BE2C (cell line): ENCODE data around the gene WASF1.

Experiments used
- DNase-seq: peaks from one replicate; pipeline ENCODE4 v3.0.0-alpha.2; 2020
- H3K27me3 ChIP-seq: fragments of 250-450 bp; sonication (Bioruptor Pico); 2 replicates; pipeline ENCODE4 v1.5.1; 2020; ENCODE audit warnings: mild to moderate bottlenecking
- H3K36me3 ChIP-seq: fragments of 250-450 bp; sonication (Bioruptor Pico); 2 replicates; pipeline ENCODE4 v1.5.1; 2020; ENCODE audit warnings: mild to moderate bottlenecking
- H3K4me1 ChIP-seq: fragments of 250-450 bp; sonication (Bioruptor Pico); 2 replicates; pipeline ENCODE4 v1.5.1; 2020
- H3K4me3 ChIP-seq: 2 replicates; pipeline ENCODE4 v1.5.1; 2011; ENCODE audit warnings: low read depth, low read length
- H3K9me3 ChIP-seq: fragments of 250-450 bp; sonication (Bioruptor Pico); 2 replicates; pipeline ENCODE4 v1.5.1; 2020
- TF ChIP-seq, protein P1 (sequence below): IDR thresholded peaks from 2 replicates; pipeline ENCODE4 v1.5.1; 2012; ENCODE audit warnings: mild to moderate bottlenecking, low read depth, low read length

Gene WASF1

GRCh38 chr6:110181131-110182030 lies 1.9 kb upstream of the WASF1 start:
- DNase-seq, result no peak
- H3K27me3 ChIP-seq, result no peaks in the 10 kb centered on the region
- 0 out of 2 replicates have a peak, but pooled peaks cover 3% of the 10 kb centered on the region for H3K36me3 ChIP-seq
- no peaks in the 10 kb centered on the region for H3K9me3 ChIP-seq
- H3K4me3 ChIP-seq, result peak overlapping the region; percentile 94
- H3K4me1 ChIP-seq, result no peaks in the 10 kb centered on the region; the same call in none of the 2 replicates
- TF ChIP-seq, protein P1, sequence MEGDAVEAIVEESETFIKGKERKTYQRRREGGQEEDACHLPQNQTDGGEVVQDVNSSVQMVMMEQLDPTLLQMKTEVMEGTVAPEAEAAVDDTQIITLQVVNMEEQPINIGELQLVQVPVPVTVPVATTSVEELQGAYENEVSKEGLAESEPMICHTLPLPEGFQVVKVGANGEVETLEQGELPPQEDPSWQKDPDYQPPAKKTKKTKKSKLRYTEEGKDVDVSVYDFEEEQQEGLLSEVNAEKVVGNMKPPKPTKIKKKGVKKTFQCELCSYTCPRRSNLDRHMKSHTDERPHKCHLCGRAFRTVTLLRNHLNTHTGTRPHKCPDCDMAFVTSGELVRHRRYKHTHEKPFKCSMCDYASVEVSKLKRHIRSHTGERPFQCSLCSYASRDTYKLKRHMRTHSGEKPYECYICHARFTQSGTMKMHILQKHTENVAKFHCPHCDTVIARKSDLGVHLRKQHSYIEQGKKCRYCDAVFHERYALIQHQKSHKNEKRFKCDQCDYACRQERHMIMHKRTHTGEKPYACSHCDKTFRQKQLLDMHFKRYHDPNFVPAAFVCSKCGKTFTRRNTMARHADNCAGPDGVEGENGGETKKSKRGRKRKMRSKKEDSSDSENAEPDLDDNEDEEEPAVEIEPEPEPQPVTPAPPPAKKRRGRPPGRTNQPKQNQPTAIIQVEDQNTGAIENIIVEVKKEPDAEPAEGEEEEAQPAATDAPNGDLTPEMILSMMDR, result no peak

DNA sequence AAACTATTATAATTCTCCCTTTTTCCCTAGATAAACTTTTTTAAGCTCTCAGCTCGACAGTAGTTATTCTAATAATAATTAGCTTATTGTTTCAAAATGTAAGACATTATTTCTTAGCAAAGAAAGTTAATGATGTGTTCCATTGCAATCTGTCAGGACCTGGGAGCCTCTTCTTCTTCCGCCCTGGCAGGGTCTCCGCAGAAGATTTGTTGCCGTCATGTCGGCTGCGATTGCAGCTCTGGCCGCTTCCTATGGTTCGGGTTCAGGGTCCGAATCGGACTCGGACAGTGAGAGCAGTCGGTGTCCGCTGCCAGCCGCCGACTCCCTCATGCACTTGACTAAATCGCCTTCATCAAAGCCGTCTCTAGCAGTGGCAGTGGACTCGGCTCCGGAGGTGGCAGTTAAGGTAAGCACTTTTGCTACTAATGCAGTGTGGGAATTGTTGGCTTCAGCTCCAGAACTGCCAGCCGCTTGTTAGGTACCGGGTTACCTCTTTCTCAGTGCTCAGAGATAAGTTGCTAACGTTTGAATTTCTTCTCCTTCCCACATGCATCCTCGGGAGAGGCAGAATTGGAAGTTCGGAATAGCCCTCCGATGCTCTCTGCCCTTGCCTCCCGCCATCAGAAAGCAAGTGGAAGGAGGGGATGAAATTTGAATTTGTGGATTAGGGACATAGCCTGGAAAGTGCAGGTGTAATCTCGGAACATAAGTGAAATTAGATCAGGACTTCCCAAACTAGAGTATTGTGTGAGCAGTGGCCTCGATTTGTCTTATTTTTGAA lies 948 bp upstream of the WASF1 start, which contains the start of gene CDC40:
CDC40 (plus strand) TSS at position 200 of the 781 bp plus-strand sequence; CDS start at position 218, 18 bp downstream.
- TF ChIP-seq, protein P1, result no peak
- H3K36me3 ChIP-seq, result 0 out of 2 replicates have a peak, but pooled peaks cover 3% of the 10 kb centered on the region
- no peaks in the 10 kb centered on the region; the same call in none of the 2 replicates for H3K4me1 ChIP-seq
- H3K4me3 ChIP-seq, result peak within 1 kb of the TSS; percentile 94
- H3K9me3 ChIP-seq, result no peaks in the 10 kb centered on the region
- peak; percentile 68 for DNase-seq
- H3K27me3 ChIP-seq, result no peaks in the 10 kb centered on the region

DNA sequence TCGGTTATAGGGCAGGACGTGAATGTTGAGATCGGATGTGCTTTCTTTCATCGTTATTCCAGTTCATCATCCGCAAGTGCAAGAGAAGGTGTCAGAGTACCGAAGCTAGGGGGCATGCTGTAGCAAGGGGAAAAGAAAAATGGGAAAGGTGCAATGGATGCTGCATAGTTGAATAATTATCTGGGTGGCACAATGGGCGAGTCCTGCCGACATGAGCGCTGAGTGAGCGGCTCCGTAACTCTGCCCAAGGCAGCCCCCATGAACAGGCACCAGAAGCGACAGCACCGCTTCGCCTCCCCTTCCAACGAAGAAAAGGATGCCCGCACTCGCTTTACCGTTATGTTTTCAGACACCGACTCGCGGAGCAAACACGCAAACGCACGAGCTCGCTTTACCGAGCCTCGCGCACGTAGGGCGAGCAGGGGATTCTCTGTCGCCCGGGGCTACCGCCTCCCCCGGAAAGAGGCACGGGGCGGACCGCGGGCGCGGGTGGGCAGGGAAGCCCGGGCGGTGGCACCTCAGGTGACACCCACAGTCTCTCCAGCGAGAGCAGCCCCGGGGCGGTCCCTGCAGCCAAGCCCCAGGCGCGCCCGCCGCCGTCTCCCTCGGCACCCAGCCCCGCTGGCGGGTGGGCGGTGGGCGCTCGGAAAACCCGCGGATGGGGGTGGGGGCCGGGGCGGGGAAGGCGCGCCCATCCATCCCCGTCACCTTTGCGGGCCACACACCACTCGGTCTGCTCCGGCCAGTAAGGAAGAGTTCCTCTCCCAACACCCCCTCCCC lies 654 bp downstream of the WASF1 start:
- H3K36me3 ChIP-seq, result 0 out of 2 replicates have a peak, but pooled peaks cover 3% of the 10 kb centered on the region
- DNase-seq, result peak; percentile 57
- TF ChIP-seq, protein P1, result peak; percentile 83
- H3K27me3 ChIP-seq, result no peaks in the 10 kb centered on the region
- peak overlapping the region; percentile 94 for H3K4me3 ChIP-seq
- peaks cover 11% of the 10 kb centered on the region for H3K4me1 ChIP-seq
- H3K9me3 ChIP-seq, result no peaks in the 10 kb centered on the region

DNA sequence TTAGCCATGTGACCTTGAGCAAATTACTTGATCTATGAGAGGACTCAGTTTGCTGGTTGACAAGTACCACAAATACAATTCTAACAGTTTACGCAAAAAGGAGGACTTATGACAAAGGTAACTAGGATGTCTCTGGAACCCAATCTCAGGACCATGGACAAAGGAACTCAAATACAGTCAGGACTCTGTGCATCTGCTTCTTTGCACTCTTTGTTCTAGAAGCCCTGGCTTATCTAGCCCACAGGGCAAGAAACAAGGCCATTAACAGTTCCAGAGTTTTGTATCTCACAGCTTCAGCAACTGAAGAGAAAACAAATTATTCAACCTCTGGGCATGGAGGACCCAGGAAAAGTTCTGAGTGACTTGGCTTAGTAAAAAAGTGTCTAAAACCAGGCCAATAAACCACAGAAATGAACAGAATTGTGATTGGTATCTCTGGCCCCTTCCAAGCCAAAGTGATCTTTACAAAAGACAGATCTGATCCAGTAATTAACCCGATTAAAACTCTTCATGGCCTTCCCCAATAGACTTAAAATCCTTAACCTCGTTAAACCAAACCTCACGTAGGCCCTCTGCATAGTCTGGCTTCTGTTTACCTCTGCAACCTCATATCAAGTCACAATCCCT lies 5.9 kb downstream of the WASF1 start:
- H3K9me3 ChIP-seq, result no peaks in the 10 kb centered on the region
- 0 out of 2 replicates have a peak overlapping the region, but pooled peaks have one; percentile 5 for H3K4me3 ChIP-seq
- no peaks in the 10 kb centered on the region for H3K36me3 ChIP-seq
- no peak for DNase-seq
- H3K27me3 ChIP-seq, result no peaks in the 10 kb centered on the region
- TF ChIP-seq, protein P1, result no peak
- peaks cover 16% of the 10 kb centered on the region for H3K4me1 ChIP-seq

- H3K4me3 ChIP-seq, result no peak overlapping the region
- no peaks in the 10 kb centered on the region for H3K36me3 ChIP-seq
- DNase-seq, result no peak
- H3K27me3 ChIP-seq, result no peaks in the 10 kb centered on the region
- no peaks in the 10 kb centered on the region for H3K9me3 ChIP-seq
- TF ChIP-seq, protein P1, result no peak
- peaks cover 16% of the 10 kb centered on the region for H3K4me1 ChIP-seq
Observed at GRCh38 chr6:110170081-110170480, 9.4 kb downstream of the WASF1 start.
